ENCODE results near the gene MAN1A1.

- TF ChIP-seq CTCF (IDR thresholded peaks at IDR 0.05) (no peak), POLR2A (IDR thresholded peaks at IDR 0.05; ENCODE audit: low read length) (no peak), CHD4 (IDR thresholded peaks at IDR 0.05; ENCODE audit: borderline replicate concordance) (no peak), BHLHE40 (IDR thresholded peaks at IDR 0.05; ENCODE audit: low read depth, low read length) (no peak), MAX (IDR thresholded peaks at IDR 0.05) (no peak), KDM5A (IDR thresholded peaks at IDR 0.05) (no peak), HDAC2 (IDR thresholded peaks at IDR 0.05) (no peak)
Observed at GRCh38 chr6:119318730-119319129, 30.8 kb downstream of the MAN1A1 start.
